DMS114 treated with DMSO at 0.1 percent for 48 hours (cell line): ENCODE data around the gene C17orf107.
A peak's percentile ranks its signal among the peaks of the same experiment; 100 is the strongest.

Experiments used
- DNase-seq: peaks from one replicate; lab custom pipeline; 2025; ENCODE audit not compliant: unreplicated experiment; lab: John Stamatoyannopoulos, UW

C17orf107 gene

GRCh38 chr17:4934173-4934979 lies 35.0 kb downstream of the C17orf107 start:
- DNase-seq: no peak

DNA sequence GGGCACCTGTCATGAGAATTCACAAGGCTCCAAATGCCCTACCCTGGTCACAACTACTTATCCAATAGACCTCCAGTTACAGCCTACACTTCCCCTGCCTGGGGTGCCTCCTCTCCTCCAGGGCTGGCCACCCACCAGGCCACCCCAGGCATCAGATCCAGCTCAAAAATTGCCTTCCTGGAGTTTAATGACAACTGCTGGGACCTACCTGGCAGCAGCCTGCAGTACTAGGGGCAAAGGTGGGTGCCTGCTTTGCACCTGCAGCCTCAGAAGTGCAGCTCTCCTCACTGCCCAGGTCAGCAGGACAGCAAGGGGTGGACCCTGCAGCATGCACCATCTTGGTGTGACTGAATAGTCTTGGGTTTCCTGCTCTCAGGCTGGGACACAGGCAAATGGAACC lies 36.3 kb downstream of the C17orf107 start:
- DNase-seq: no peak

DNA sequence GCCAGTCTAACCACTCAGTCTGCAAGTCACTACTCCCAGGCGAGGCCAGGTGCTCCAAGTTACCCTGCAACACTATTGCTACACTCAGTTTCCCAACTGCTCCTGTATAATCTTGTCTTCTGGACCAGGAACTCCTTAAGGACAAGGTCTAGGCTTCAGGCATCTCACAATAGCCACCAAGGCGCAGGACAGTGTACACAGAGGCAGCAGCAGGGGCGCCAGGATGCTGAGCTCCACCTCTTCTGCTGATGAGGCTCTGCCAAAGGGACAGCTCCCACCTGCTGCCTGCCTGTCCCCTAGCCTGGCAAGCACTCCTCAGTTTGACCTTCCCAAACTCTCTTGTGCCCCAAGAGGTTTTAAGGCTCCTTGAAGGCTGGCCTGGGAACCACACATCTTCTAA lies 37.1 kb downstream of the C17orf107 start:
- DNase-seq: no peak

DNA sequence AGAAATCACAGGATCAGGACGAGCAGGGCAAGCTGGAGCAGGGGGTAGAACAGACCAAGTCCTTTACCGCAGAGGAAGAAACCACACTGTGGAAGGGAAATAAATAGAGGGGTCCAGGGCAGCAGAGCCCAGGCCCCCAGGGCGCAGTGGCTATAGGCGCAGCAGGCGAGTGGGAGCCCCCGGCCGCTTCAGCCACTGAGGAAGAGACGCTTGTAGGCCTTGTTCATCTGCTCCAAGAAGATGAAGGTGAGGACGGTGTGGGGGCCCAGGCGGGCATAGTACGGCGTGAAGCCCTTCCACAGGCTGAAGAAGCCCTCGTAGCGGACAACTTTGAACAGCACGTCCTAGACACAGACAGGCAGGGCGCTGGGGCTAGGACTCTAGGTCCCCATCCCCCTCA lies 38.2 kb downstream of the C17orf107 start:
- no peak for DNase-seq

DNA sequence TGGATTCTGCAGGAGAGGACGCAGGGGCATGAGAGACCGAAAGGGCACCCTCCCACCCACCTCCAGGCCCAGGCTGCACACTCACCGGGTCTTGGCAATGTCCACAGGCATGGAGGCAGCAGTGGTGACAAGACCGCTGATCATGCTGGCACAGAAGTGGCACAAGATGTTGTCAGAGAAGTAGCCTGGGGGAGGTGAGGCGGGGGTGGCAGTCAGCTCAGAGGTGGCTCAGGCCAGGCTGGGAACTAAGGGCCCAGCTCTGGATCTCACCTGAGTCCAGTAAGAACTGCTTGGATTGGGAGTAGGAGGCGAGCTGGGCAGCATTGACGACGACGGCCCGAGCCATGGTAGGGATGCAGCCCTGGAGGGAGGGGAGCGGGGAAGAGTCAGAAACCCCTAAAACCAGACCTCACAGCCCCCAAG lies 38.7 kb downstream of the C17orf107 start:
- no peak for DNase-seq

DNA sequence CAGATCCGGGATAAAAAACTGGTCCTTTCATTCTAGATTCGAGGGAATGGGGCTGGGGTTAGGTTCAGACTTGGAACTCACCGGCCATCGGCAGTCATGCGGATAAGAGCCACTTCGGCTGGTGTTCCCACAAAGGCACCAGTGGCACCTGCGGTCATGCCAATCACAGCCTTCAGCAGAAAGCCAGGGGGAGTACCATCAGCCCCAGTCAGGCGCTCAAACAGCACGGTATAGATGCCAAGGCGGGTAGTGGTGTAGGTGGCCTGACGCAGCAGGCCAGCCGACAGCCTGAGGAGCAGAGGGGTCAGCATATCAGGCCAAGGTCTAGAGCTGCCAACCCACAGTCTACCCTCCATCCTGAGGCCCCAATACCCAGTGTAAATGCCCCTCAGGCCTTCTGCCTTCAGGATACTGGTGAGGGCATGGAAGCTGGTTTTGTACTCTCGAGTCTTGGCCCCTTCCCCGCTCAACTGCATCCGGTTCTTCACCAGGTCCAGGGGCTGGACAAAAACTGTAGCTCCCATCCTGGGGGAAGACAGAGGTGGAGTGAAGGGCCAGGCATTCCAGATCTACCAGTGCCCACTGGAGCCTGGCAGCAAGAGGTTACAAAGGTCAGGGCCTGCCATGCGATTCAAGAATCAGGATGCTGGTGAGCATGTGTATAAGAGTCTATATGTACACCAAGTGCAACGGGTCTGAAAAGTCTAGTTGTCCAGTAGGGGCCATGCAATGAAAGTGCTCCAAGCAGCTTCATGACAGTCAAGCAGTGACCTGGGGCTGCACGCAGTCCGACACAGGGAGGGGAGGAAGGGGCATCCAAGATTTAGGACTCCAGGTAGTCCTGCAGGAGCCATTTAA lies 39.6 kb downstream of the C17orf107 start:
- DNase-seq: no peak

DNA sequence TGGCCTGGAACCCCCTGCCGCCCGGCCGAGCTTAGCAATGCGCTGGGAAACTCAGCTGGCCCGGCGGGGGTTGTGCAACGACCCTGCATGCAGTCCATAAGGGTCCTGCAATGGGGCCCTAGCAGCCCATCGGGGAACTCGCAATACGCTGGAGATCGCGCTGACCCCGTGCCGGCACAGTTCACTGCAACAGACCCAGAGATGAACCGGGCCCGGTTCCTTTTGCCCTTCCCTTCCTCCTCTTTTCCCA lies 40.1 kb downstream of the C17orf107 start:
- no peak for DNase-seq

- peak; percentile 99 for DNase-seq
These were observed 40.6 kb downstream of the C17orf107 start, which contains the start of the genes RNF167 and SLC25A11 for GRCh38 chr17:4939796-4940554. Gene RNF167, plus strand, starts transcription at chr17:4940268. Its CDS starts 642 bp downstream, at chr17:4940910. Gene SLC25A11, minus strand, starts transcription at chr17:4940046. Its CDS starts 136 bp downstream, at chr17:4939910.

GRCh38 chr17:4940555-4941318 lies 41.4 kb downstream of the C17orf107 start:
- no peak for DNase-seq

GRCh38 chr17:4941319-4941610 lies 41.9 kb downstream of the C17orf107 start:
- DNase-seq: no peak

GRCh38 chr17:4942760-4943508 lies 43.6 kb downstream of the C17orf107 start:
- no peak for DNase-seq

DNA sequence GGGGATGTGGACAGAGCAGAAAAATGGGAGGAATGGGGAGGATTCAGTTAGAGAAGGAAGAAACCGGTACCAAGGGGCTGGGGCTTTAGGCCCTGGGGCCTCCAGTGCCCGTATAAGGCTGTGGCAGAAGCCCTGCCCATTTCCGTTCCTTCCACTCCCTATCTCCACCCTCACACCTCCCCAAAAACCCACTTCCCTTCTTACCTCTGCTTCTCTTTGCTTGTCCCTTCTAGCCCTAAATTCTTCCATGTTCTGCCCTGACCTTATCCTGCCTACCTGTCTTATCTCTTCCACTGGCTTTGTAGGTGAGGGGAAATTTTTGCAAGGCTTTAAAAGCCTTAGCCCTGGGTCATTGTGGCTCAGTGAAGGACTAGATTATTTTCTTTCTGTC lies 44.8 kb downstream of the C17orf107 start:
- DNase-seq: no peak

GRCh38 chr17:4944554-4945175 lies 45.3 kb downstream of the C17orf107 start:
- no peak for DNase-seq

DNA sequence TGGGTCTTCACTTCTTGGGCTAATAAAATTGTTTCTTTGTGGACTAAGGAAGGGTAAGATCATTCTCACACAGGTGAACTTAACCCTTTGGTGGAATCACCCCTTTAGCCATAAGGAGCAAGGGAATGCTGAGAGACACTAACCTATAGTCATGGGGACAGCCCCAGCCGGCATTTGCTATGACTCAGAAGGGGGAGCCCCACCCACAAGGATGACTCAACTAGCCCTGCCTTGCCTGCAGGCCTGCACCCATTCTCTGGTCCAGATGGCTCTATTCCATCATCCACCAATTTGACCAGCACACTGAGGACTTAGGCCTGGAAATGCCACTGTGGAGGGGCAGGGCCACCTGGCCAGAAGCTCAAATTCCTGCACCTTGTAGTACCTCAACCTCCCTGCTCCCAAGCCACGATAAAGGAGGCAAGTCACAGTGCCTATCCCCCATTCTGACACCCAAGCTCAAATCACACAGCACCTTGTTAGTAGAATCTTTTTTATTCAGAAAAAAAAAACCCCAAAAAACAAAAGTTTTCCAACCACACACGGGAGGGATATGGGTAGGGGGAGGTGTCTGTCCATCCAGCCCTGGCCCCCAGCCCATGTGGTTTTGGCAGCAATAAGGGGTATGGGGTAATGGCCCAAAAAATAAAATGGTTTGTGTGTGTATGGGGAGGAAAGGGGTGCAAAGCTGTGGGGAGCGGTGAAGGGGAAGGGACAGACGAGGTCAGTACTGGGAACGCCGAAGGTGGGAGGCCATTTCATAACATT lies 46.0 kb downstream of the C17orf107 start:
- no peak for DNase-seq

DNA sequence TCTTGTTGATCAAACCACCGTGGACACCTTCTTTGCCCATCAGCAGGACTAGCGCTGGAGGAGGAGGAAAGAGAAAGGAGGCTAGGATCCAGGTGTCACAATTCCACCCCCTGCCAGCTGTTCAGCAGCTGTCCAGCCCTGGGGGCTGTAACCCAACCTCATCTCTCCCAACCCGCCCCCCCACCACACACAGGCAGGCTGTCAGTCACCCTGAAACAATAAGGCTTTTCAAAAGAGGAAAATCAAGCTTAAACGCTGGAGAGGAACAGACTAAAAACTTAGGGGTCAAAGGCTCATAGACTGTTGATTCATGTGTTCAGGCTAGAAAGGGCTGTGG lies 46.6 kb downstream of the C17orf107 start:
- DNase-seq: no peak

- DNase-seq: no peak
These were observed 47.1 kb downstream of the C17orf107 start for GRCh38 chr17:4946312-4946976.

DNA sequence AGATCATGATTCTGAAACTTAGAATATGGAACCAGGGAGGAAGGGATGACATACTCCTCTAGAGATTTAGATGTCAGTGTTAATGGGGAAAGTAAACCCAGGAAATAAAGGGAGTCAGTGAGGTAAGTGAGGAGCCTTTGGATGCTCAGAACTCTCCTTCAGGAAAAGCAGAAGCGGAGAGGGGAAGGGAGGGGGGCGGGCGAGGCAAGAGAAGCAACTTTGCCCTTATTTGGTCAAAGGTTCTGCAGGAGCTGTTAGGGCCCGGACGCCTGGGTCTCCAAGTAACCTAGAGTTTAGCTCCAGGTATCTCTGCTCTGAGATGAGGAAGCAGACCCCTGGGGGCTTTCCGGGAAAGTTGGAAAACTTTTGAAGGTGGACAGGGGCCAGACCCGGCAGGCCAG lies 47.7 kb downstream of the C17orf107 start:
- DNase-seq: no peak

DNA sequence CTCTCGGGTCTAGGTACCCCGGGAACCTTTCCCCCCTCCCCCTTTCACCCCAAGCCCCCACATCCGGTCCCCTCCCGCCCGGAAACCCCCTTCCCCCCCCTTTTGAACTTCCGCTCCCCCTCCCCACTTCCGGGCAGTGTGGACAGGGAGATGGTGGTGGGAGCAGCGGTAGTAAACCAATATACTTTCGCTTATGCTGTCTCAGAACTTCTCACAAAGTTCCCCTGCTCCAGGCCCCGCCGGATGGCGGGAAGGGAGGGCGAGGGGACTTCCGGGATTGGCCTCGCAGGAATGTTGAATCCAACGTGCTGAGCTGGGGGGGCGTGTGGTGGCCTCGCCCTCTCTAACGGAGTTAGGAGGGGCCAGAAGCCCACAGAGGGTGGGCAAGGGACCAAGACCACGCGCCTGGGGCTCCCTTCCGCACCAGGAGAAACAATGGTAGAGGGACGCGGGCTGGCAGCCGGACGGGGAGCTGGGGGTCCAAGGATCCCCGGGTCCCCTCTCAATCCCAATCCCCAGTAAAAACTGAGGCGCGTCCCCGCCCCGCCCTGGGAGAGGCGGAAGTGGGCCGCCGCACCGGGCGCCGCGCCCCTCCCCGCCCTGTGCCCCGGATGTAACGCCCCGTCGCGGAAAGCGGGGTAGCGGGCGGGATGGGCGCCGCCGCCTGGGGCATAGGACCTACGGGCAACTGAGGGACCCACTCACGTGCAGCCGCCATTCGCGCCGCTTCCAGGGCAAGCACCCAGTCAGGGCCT lies 48.3 kb downstream of the C17orf107 start:
- peak; percentile 33 for DNase-seq
